Measurements from ENCODE around the gene LTBP3. TPM values are rescaled to one million over a fixed set of nuclear protein-coding genes. Genes with fewer than 3 reads are reported as not detected.

Gene LTBP3
- polyA plus RNA-seq, 2 donors: 32.8 to 36.4 TPM

DNA sequence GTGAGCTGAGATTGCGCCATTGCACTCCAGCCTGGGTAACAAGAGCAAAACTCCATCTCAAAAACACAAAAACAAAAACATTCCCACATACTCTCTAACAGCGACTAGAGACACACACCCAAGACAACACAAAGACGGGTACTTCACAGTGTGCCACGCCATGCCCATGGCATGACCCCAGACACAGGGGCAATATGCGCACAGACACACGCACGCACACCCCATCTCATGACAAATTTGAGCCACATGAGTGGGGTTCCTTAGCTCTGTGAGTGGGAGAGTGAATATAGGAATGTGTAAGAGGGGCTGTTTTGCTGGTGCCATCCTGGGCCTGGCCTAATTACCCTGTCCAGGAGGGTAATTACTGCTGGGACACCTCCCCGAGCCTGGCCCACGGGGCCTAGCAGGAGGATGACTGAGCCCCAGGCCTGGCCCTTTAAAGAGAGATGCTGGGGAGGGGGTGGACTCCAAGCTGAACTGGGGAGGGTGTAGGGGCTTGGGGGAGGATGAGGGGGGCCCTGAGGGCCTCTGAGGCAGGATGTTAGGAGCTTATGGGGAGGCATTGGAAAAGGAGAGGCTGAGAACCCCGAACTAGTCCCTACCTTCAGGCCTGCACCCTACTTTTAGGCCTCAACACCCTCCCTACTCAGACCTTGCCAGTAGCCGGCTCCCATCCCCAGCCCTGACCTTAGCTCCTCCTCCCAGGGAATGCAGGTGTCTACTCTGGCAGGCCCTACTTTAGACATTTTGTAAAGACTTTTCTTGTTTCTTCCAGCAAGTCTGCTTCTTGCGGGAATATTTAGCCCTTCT is 1.5 kb downstream of the LTBP3 start:
- no peaks in the 10 kb centered on the region for H3K27me3 ChIP-seq (ENCODE audit: control insufficient read depth in 1 of 2, insufficient read depth in 2 of 2, low read length in 2 of 2)
- peak overlapping the region in 1 of 2 donors; percentile 50 for H3K4me3 ChIP-seq (ENCODE audit: low read depth in 1 of 2, low read length in 2 of 2)
- peaks cover 15 to 34% of the 10 kb centered on the region in 2 donors for H3K4me1 ChIP-seq (ENCODE audit: control insufficient read depth in 2 of 2, insufficient read depth in 2 of 2, low read length in 1 of 2)
- no peaks in the 10 kb centered on the region for H3K9me3 ChIP-seq (ENCODE audit: control insufficient read depth in 2 of 2, insufficient read depth in 1 of 2, low read depth in 1 of 2, low read length in 1 of 2)
- peak overlapping the region; percentile 88 to 94 for H3K27ac ChIP-seq (ENCODE audit: low read depth in 2 of 2, low read length in 1 of 2)
- WGBS, 2 donors: 74 to 79% methylated on average over 12 of the region's 12 CpGs
- H3K36me3 ChIP-seq (ENCODE audit: control insufficient read depth in 2 of 2, insufficient read depth in 2 of 2, low read length in 1 of 2): peaks cover 0 to 3% of the 10 kb centered on the region in 2 donors

DNA sequence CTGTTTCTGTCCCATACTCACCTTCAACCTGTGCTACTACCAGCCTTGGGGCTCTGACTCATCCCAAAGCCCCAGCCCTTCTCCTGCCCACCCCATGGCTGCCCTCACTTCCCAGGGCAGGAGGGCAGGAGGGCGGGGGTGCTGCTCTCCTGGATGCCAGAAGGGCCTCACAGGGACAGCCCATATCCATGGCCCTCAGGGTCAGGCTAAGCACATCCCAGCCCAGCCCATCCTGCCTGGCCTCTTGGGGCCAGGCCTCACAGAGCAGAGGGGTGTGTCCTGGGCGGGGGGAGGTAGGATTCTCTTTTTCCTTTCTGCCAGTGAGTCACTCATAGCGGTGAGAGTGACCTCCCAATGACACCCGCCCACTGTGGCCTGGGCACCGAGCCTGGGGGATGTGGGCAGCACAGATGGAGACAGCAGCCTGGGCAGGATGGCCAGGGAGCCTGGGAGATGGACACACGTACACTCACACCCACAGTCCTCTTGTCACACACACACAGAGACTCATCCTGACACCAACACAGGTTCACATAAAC is 2.4 kb downstream of the LTBP3 start:
- Histone ChIP-seq H3K9me3 (ENCODE audit: control insufficient read depth in 2 of 2, insufficient read depth in 1 of 2, low read depth in 1 of 2, low read length in 1 of 2) (no peaks in the 10 kb centered on the region), H3K4me1 (ENCODE audit: control insufficient read depth in 2 of 2, insufficient read depth in 2 of 2, low read length in 1 of 2) (peaks cover 15 to 33% of the 10 kb centered on the region in 2 donors), H3K27ac (ENCODE audit: low read depth in 2 of 2, low read length in 1 of 2) (peak overlapping the region; percentile 30 to 82), H3K4me3 (ENCODE audit: low read depth in 1 of 2, low read length in 2 of 2) (no peak overlapping the region), H3K27me3 (ENCODE audit: control insufficient read depth in 1 of 2, insufficient read depth in 2 of 2, low read length in 2 of 2) (no peaks in the 10 kb centered on the region), H3K36me3 (ENCODE audit: control insufficient read depth in 2 of 2, insufficient read depth in 2 of 2, low read length in 1 of 2) (peaks cover 0 to 3% of the 10 kb centered on the region in 2 donors)
- WGBS, 2 donors: 24 to 35% methylated on average over 6 of the region's 6 CpGs

DNA sequence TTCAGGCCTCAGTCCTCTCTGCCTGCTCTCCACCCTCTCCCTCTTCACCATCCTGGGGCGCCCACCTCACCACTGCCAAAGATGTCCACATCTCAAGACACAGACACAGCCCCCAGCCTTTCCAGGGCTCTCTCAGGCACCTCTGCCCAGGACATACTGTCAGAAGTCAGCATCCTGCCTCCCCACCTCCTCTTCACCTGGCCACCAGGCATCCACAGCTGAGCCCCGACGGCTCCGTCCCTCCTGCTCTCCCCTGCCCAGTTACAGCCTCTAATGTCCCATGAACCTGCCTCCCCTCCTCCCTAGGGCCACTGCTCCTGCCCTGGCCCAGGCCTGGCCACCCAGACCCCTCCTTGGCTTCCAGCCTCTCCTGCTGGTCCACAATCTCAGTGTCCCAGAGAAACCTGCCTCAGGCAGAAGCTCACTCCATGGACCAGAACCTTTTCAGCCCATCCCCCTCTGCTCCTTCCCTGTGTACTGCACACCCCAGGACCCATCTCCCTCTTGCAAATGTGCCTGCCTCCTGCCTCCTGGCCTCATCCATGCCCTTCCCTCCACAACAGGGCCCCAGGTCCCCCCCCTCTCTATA is 3.2 kb downstream of the LTBP3 start:
- Histone ChIP-seq H3K27me3 (ENCODE audit: control insufficient read depth in 1 of 2, insufficient read depth in 2 of 2, low read length in 2 of 2) (no peaks in the 10 kb centered on the region), H3K9me3 (ENCODE audit: control insufficient read depth in 2 of 2, insufficient read depth in 1 of 2, low read depth in 1 of 2, low read length in 1 of 2) (no peaks in the 10 kb centered on the region), H3K4me1 (ENCODE audit: control insufficient read depth in 2 of 2, insufficient read depth in 2 of 2, low read length in 1 of 2) (peaks cover 15 to 27% of the 10 kb centered on the region in 2 donors), H3K27ac (ENCODE audit: low read depth in 2 of 2, low read length in 1 of 2) (peak overlapping the region in 1 of 2 donors; percentile 82), H3K36me3 (ENCODE audit: control insufficient read depth in 2 of 2, insufficient read depth in 2 of 2, low read length in 1 of 2) (peaks cover 0 to 3% of the 10 kb centered on the region in 2 donors), H3K4me3 (ENCODE audit: low read depth in 1 of 2, low read length in 2 of 2) (no peak overlapping the region)
- WGBS, 2 donors: 78 to 85% methylated on average over 4 of the region's 4 CpGs

DNA sequence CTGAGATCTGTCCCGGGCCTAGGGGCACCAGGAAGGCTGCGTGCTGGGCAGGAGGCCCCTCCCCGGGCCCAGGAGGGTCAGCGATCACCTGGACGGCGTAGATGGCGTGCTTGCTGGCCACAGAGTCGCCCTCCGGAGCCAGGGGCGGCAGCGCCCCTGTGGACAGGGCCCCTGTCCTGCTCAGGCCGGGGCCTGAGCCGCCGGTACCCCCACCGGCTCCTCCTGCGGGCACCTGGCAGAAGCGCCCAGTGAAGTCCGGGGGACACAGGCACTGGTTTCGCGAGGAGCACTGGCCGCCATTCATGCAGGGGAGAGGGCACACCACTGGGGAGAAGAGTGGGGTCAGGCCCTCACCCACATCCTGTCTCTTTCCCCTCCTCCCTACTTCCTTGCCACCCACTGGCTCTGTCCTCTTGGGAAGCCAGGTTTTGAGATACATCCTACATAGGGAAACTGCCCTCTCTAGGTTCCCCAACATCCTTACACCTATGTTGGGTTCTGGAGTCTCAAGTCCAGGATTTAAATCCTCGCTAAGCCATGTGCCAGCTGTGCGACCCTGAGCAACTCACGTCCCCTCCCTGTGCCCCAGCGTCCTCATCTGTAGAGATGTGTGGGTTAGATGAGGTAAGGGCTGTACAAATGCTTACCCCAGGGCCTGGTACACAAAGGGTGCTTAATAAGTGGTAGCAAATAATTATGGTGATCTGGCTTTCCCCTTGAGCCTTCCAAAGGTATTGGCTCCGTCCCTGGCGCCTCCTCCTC is 3.9 kb downstream of the LTBP3 start:
- no peaks in the 10 kb centered on the region for H3K9me3 ChIP-seq (ENCODE audit: control insufficient read depth in 2 of 2, insufficient read depth in 1 of 2, low read depth in 1 of 2, low read length in 1 of 2)
- H3K4me3 ChIP-seq (ENCODE audit: low read depth in 1 of 2, low read length in 2 of 2): no peak overlapping the region
- no peaks in the 10 kb centered on the region for H3K27me3 ChIP-seq (ENCODE audit: control insufficient read depth in 1 of 2, insufficient read depth in 2 of 2, low read length in 2 of 2)
- H3K4me1 ChIP-seq (ENCODE audit: control insufficient read depth in 2 of 2, insufficient read depth in 2 of 2, low read length in 1 of 2): peaks cover 15 to 23% of the 10 kb centered on the region in 2 donors
- no peak overlapping the region for H3K27ac ChIP-seq (ENCODE audit: low read depth in 2 of 2, low read length in 1 of 2)
- 85 to 87% methylated on average over 25 to 27 of the region's 27 CpGs for WGBS, 2 donors
- H3K36me3 ChIP-seq (ENCODE audit: control insufficient read depth in 2 of 2, insufficient read depth in 2 of 2, low read length in 1 of 2): peaks cover 0 to 3% of the 10 kb centered on the region in 2 donors

DNA sequence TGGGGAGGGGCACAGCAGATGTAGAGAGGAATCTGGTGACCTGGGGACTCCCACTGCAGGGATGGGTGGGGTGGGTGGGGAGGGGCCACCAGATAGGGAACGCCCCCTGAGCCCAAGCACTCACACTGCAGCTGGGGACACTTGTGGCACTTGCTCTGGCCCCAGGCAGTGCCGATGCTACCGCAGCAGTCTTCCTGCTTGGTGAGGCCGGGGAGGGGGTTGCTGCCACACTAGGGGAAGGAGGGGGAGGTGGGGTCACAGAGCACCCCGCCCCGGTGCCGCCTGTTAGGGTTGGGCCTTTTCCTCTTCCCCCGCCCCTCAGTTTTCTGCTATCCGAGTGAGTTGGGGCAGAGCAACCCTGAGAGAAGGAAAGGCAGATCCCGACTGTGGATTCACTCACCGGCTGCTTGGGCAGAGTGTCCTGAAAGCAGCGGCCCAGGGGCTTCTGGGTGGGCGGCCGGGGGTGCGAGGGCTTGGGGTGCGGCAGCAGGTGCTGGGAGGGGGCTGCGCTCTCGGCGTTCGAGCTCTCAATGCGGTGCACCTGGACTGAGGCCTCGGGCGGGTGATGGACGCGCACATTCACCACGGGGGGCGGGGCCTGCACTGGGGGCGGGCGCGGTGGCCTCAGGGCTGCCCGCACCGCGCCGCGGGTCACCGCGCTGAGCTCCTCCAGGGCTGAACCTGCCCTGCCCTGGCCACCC is 4.7 kb downstream of the LTBP3 start:
- peaks cover 0 to 3% of the 10 kb centered on the region in 2 donors for H3K36me3 ChIP-seq (ENCODE audit: control insufficient read depth in 2 of 2, insufficient read depth in 2 of 2, low read length in 1 of 2)
- no peak overlapping the region for H3K4me3 ChIP-seq (ENCODE audit: low read depth in 1 of 2, low read length in 2 of 2)
- H3K27me3 ChIP-seq (ENCODE audit: control insufficient read depth in 1 of 2, insufficient read depth in 2 of 2, low read length in 2 of 2): no peaks in the 10 kb centered on the region
- 73% methylated on average over 35 to 37 of the region's 37 CpGs for WGBS, 2 donors
- peaks cover 15 to 23% of the 10 kb centered on the region in 2 donors for H3K4me1 ChIP-seq (ENCODE audit: control insufficient read depth in 2 of 2, insufficient read depth in 2 of 2, low read length in 1 of 2)
- H3K27ac ChIP-seq (ENCODE audit: low read depth in 2 of 2, low read length in 1 of 2): no peak overlapping the region
- no peaks in the 10 kb centered on the region for H3K9me3 ChIP-seq (ENCODE audit: control insufficient read depth in 2 of 2, insufficient read depth in 1 of 2, low read depth in 1 of 2, low read length in 1 of 2)

DNA sequence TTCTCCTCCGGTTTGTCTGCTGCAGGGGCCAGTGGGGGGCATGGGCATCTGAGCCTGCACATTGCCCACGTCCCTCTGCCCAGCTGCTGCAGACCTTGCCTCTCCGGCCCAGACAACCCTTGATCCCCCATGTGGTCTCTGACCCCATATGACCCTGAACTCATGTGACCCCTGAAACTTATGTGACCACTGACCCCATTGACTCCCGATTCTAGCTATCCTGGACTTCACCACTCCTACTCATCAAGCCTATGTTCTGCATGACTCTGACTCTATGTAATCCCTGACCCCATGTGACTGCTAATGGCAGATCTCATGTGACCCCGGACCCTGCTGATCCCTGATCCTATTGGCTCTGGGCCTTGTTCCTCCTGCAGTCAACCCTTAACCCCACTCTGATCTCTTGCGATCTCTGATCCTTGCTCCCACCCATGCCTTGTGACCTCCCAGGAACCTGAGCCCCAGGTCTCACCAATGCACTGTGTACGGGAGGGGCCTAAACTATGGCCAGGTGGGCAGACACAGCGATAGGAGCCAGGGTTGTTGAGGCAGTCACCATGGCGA is 5.7 kb downstream of the LTBP3 start:
- Histone ChIP-seq H3K4me3 (ENCODE audit: low read depth in 1 of 2, low read length in 2 of 2) (no peak overlapping the region), H3K27me3 (ENCODE audit: control insufficient read depth in 1 of 2, insufficient read depth in 2 of 2, low read length in 2 of 2) (no peaks in the 10 kb centered on the region), H3K27ac (ENCODE audit: low read depth in 2 of 2, low read length in 1 of 2) (no peak overlapping the region), H3K36me3 (ENCODE audit: control insufficient read depth in 2 of 2, insufficient read depth in 2 of 2, low read length in 1 of 2) (peaks cover 0 to 5% of the 10 kb centered on the region in 2 donors), H3K4me1 (ENCODE audit: control insufficient read depth in 2 of 2, insufficient read depth in 2 of 2, low read length in 1 of 2) (peaks cover 14 to 22% of the 10 kb centered on the region in 2 donors), H3K9me3 (ENCODE audit: control insufficient read depth in 2 of 2, insufficient read depth in 1 of 2, low read depth in 1 of 2, low read length in 1 of 2) (no peaks in the 10 kb centered on the region)
- WGBS, 2 donors: 74 to 84% methylated on average over 9 of the region's 9 CpGs

DNA sequence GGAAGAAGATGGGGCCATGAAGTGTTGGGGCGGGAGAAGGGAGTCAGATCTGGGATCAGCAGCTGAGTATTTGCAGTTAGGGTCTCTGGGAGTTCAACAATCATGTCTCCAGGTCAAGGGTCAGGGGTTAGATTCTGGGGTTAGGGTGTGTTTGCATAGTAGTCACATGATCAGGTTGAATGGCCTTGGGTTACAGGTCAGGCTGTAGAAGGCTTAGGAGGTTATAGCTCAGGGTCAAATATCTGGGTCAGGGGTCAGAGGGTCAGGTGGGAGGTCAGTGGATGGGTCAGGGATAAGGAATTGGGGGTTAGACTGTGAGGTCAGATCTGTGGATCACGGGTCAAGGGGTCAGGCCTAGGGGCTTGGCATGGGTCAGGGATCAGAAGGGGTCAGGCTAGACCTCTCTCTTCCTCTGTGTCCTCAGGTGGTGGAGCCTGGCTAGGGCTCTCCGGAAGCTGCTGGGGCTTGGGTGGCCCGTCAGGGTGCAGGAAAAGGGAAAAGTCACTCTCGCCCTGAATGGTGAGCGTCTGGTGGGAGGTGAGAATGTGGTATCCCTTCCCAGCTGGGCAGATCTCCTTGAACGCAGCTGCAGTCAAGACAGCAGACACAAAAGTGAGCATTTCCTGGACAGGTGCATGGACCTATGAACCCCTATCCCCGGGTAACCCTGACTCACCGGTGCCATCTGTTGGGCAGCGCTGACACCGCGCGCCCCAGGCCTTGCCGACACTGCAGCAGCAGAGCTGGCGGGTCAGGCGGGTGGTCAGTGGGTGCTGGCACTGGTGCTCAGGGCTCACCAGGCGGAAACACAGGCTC is 6.4 kb downstream of the LTBP3 start:
- Histone ChIP-seq H3K27ac (ENCODE audit: low read depth in 2 of 2, low read length in 1 of 2) (peak overlapping the region in 1 of 2 donors; percentile 42), H3K9me3 (ENCODE audit: control insufficient read depth in 2 of 2, insufficient read depth in 1 of 2, low read depth in 1 of 2, low read length in 1 of 2) (no peaks in the 10 kb centered on the region), H3K4me1 (ENCODE audit: control insufficient read depth in 2 of 2, insufficient read depth in 2 of 2, low read length in 1 of 2) (peaks cover 11 to 23% of the 10 kb centered on the region in 2 donors), H3K27me3 (ENCODE audit: control insufficient read depth in 1 of 2, insufficient read depth in 2 of 2, low read length in 2 of 2) (no peaks in the 10 kb centered on the region), H3K4me3 (ENCODE audit: low read depth in 1 of 2, low read length in 2 of 2) (no peak overlapping the region), H3K36me3 (ENCODE audit: control insufficient read depth in 2 of 2, insufficient read depth in 2 of 2, low read length in 1 of 2) (peaks cover 0 to 7% of the 10 kb centered on the region in 2 donors)
- WGBS, 2 donors: 44 to 65% methylated on average over 17 of the region's 17 CpGs

DNA sequence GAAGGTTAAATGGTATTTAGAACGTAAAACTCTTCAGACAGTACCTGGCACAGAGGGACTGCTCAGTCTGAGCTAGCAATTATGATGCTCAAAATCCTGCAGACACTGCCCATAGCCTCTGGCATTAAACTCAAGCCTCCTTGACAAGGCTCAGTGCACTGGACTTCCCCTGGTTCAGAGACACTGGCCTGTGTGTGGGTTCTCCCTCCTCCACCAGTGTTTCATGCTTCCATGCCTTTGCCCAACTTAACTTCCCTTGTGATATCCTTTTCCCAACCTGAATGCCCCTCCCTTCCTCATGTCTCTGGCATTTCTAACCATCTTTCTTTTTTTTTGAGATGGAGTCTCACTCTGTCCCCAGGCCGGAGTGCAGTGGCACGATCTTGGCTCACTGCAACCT is 9.1 kb downstream of the LTBP3 start:
- WGBS, 2 donors: 79 to 82% methylated on average over 3 of the region's 3 CpGs
- Histone ChIP-seq H3K9me3 (ENCODE audit: control insufficient read depth in 2 of 2, insufficient read depth in 1 of 2, low read depth in 1 of 2, low read length in 1 of 2) (no peaks in the 10 kb centered on the region), H3K4me1 (ENCODE audit: control insufficient read depth in 2 of 2, insufficient read depth in 2 of 2, low read length in 1 of 2) (peaks cover 0 to 16% of the 10 kb centered on the region in 2 donors)

More for the DNA sequence above, 9.1 kb downstream of the LTBP3 start:
- peaks cover 0 to 7% of the 10 kb centered on the region in 2 donors for H3K36me3 ChIP-seq (ENCODE audit: control insufficient read depth in 2 of 2, insufficient read depth in 2 of 2, low read length in 1 of 2)
- H3K4me3 ChIP-seq (ENCODE audit: low read depth in 1 of 2, low read length in 2 of 2): no peak overlapping the region
- H3K27ac ChIP-seq (ENCODE audit: low read depth in 2 of 2, low read length in 1 of 2): no peak overlapping the region
- H3K27me3 ChIP-seq (ENCODE audit: control insufficient read depth in 1 of 2, insufficient read depth in 2 of 2, low read length in 2 of 2): no peaks in the 10 kb centered on the region

Data from esophagus (tissue), 2 donors.